Measurements from ENCODE around the gene TULP1. TPM values are rescaled to one million over a fixed set of nuclear protein-coding genes. Genes with fewer than 3 reads are reported as not detected.

TULP1 gene
- total RNA-seq (1 to 10 TPM in 1 of 2 donors, not detected in 1; 2.6 TPM), polyA plus RNA-seq (under 1 TPM; 0.05 to 0.26 TPM)
- long read RNA-seq, donor 1 = 0 reads
- long read RNA-seq, donor 2 = 0 reads
- long read RNA-seq, donor 3 = 0 reads
- long read RNA-seq, donor 4 = 0 reads
- long read RNA-seq, donor 5 = 0 reads

DNA sequence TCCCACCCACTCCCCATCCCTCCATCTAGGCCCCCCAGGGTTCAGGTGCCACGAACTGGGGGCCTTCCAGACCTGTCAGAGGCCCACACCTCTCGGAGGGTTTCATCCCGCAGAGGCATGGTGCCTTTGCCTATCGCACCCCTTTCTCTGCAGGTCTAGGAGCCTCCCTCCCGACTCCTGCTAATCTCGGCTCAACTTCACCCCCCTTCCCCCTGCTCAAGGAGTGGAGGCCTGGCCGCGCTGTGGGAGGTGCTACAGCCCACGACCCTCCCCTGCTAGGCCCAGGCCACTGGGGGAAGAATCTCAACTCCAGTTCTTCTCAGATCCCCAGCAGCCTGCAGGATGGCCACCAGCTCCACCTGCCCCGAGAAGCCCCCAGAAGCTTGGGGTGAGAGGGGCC, at the start of gene TULP1:
TSS of gene TULP1 (minus strand) at position 157 of the 400 bp plus-strand sequence. CDS start at position 119, 38 bp downstream.
- Histone ChIP-seq H3K4me3 (no peak within 1 kb of the TSS), H3K36me3 (ENCODE audit: control insufficient read depth in 4 of 4, insufficient read depth in 4 of 4, low read length in 4 of 4) (no peaks in the 10 kb centered on the region), H3K27ac (ENCODE audit: low read depth in 1 of 2, low read length in 1 of 2) (no peak within 1 kb of the TSS), H3K9me3 (ENCODE audit: control insufficient read depth in 4 of 4, insufficient read depth in 3 of 4, low read length in 3 of 4) (no peaks in the 10 kb centered on the region), H3K4me1 (ENCODE audit: control insufficient read depth in 5 of 5, insufficient read depth in 5 of 5, low read length in 5 of 5) (peaks cover 0 to 16% (median 3%) of the 10 kb centered on the region in 5 donors), H3K9ac (ENCODE audit: insufficient read depth in 1 of 2, low read length in 2 of 2) (peak within 1 kb of the TSS in 1 of 2 donors; percentile 32), H3K27me3 (ENCODE audit: control insufficient read depth in 3 of 3, insufficient read depth in 3 of 3, low read length in 2 of 3) (no peaks in the 10 kb centered on the region)
- ATAC-seq (ENCODE audit: insufficient read depth, low FRiP score) = no peak
- DNase-seq = no peak
- WGBS, 2 donors = 87 to 90% methylated on average over 10 of the region's 10 CpGs
- TF ChIP-seq, protein P1, sequence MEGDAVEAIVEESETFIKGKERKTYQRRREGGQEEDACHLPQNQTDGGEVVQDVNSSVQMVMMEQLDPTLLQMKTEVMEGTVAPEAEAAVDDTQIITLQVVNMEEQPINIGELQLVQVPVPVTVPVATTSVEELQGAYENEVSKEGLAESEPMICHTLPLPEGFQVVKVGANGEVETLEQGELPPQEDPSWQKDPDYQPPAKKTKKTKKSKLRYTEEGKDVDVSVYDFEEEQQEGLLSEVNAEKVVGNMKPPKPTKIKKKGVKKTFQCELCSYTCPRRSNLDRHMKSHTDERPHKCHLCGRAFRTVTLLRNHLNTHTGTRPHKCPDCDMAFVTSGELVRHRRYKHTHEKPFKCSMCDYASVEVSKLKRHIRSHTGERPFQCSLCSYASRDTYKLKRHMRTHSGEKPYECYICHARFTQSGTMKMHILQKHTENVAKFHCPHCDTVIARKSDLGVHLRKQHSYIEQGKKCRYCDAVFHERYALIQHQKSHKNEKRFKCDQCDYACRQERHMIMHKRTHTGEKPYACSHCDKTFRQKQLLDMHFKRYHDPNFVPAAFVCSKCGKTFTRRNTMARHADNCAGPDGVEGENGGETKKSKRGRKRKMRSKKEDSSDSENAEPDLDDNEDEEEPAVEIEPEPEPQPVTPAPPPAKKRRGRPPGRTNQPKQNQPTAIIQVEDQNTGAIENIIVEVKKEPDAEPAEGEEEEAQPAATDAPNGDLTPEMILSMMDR (IDR thresholded peaks at IDR 0.05; ENCODE audit: control extremely low read depth, extremely low read depth) = no peak

DNA sequence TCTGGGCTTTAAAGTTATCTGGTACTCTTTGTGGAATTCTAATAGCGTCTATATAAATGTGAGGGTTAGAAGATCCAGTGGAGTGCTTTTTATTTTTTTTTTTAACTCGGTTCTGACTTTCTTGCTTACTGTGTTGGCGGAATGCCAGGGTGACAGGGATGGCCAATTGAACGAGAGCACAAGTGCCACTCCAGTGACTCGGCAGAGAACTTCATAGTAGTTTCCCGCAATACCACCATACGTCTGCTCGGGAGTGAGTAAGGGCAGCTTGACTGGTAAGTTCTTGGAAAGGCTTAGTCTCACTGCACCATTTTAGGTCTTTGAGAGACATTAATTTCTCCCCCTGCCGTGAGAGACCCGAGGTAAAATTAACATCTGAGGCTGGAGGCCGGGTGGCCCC, 49.4 kb upstream of the TULP1 start:
- TF ChIP-seq, protein P1 (IDR thresholded peaks at IDR 0.05; ENCODE audit: control extremely low read depth, extremely low read depth) = no peak
- no peaks in the 10 kb centered on the region for H3K27me3 ChIP-seq (ENCODE audit: control insufficient read depth in 3 of 3, insufficient read depth in 3 of 3, low read length in 2 of 3)
- ATAC-seq (ENCODE audit: insufficient read depth, low FRiP score) (peak; percentile 34), DNase-seq (peak; percentile 75 to 86 (median 77))
- H3K4me3 ChIP-seq = no peak overlapping the region
- H3K4me1 ChIP-seq (ENCODE audit: control insufficient read depth in 5 of 5, insufficient read depth in 5 of 5, low read length in 5 of 5) = peaks cover 0 to 5% (median 2%) of the 10 kb centered on the region in 5 donors
- no peaks in the 10 kb centered on the region for H3K36me3 ChIP-seq (ENCODE audit: control insufficient read depth in 4 of 4, insufficient read depth in 4 of 4, low read length in 4 of 4)
- H3K27ac ChIP-seq (ENCODE audit: low read depth in 1 of 2, low read length in 1 of 2) = no peak overlapping the region
- H3K9ac ChIP-seq (ENCODE audit: insufficient read depth in 1 of 2, low read length in 2 of 2) = no peak overlapping the region
- 47 to 57% methylated on average over 11 of the region's 11 CpGs for WGBS, 2 donors
- peaks cover 0 to 3% (median 0%) of the 10 kb centered on the region in 4 donors for H3K9me3 ChIP-seq (ENCODE audit: control insufficient read depth in 4 of 4, insufficient read depth in 3 of 4, low read length in 3 of 4)

DNA sequence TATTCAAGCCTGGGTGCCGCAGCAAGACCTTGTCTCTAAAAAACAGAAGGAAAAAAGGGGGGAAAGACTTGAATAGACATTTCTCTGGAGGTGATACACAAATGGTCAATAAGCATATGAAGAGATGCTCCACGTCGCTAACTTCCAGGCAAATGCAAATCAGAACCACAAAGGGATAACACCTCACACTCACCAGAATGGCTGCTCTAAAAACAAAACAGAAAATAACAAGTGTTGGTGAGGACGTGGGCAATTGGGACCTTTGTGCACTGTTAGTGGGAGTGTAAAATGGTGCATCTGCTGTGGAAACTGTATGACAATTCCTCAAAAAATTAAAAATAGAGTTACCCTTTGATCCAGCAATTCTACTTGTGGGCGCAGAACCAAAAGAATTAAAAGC, 48.4 kb upstream of the TULP1 start:
- whole genome bisulfite sequencing, 2 donors = 74 to 79% methylated on average over 5 of the region's 5 CpGs
- no peaks in the 10 kb centered on the region for H3K36me3 ChIP-seq (ENCODE audit: control insufficient read depth in 4 of 4, insufficient read depth in 4 of 4, low read length in 4 of 4)
- TF ChIP-seq, protein P1 (IDR thresholded peaks at IDR 0.05; ENCODE audit: control extremely low read depth, extremely low read depth) = no peak
- no peak overlapping the region for H3K4me3 ChIP-seq
- no peaks in the 10 kb centered on the region for H3K27me3 ChIP-seq (ENCODE audit: control insufficient read depth in 3 of 3, insufficient read depth in 3 of 3, low read length in 2 of 3)
- ATAC-seq (ENCODE audit: insufficient read depth, low FRiP score) = no peak
- no peak overlapping the region for H3K27ac ChIP-seq (ENCODE audit: low read depth in 1 of 2, low read length in 1 of 2)
- peaks cover 0 to 5% (median 2%) of the 10 kb centered on the region in 5 donors for H3K4me1 ChIP-seq (ENCODE audit: control insufficient read depth in 5 of 5, insufficient read depth in 5 of 5, low read length in 5 of 5)
- DNase-seq = no peak
- H3K9ac ChIP-seq (ENCODE audit: insufficient read depth in 1 of 2, low read length in 2 of 2) = no peak overlapping the region
- no peaks in the 10 kb centered on the region for H3K9me3 ChIP-seq (ENCODE audit: control insufficient read depth in 4 of 4, insufficient read depth in 3 of 4, low read length in 3 of 4)

DNA sequence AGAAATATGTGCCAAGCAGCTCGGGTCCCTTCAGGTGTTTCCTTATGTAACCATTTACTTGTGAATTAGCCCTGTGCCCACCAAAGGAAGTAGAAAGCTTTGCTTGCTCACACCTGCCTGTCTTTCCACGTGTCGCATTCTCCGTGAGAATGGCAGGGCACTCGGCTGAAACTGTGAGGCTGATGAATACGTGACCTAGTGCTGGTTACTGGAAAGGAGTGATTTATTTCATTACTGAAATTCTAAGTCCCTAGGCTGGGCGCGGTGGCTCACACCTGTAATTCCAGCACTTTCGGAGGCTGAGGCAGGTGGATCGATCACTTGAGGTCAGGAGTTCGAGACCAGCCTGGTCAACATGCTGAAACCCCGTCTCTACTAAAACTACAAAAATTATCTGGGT, 45.9 kb upstream of the TULP1 start:
- no peak for DNase-seq

More for the DNA sequence above, 45.9 kb upstream of the TULP1 start:
- WGBS, 2 donors = 87 to 88% methylated on average over 12 of the region's 12 CpGs
- Histone ChIP-seq H3K9ac (ENCODE audit: insufficient read depth in 1 of 2, low read length in 2 of 2) (no peak overlapping the region), H3K9me3 (ENCODE audit: control insufficient read depth in 4 of 4, insufficient read depth in 3 of 4, low read length in 3 of 4) (no peaks in the 10 kb centered on the region), H3K4me3 (no peak overlapping the region), H3K27ac (ENCODE audit: low read depth in 1 of 2, low read length in 1 of 2) (no peak overlapping the region), H3K27me3 (ENCODE audit: control insufficient read depth in 3 of 3, insufficient read depth in 3 of 3, low read length in 2 of 3) (no peaks in the 10 kb centered on the region), H3K4me1 (ENCODE audit: control insufficient read depth in 5 of 5, insufficient read depth in 5 of 5, low read length in 5 of 5) (peaks cover 0 to 5% (median 2%) of the 10 kb centered on the region in 5 donors), H3K36me3 (ENCODE audit: control insufficient read depth in 4 of 4, insufficient read depth in 4 of 4, low read length in 4 of 4) (no peaks in the 10 kb centered on the region)
- TF ChIP-seq, protein P1 (IDR thresholded peaks at IDR 0.05; ENCODE audit: control extremely low read depth, extremely low read depth) = no peak
- no peak for ATAC-seq (ENCODE audit: insufficient read depth, low FRiP score)
